ENCODE data around the gene VANGL2. TPM values are rescaled to one million over a fixed set of nuclear protein-coding genes. Genes with fewer than 3 reads are reported as not detected.

Gene VANGL2
- total and polyA plus RNA-seq, 4 donors: 1.3 to 13.9 (median 2.2) TPM

DNA sequence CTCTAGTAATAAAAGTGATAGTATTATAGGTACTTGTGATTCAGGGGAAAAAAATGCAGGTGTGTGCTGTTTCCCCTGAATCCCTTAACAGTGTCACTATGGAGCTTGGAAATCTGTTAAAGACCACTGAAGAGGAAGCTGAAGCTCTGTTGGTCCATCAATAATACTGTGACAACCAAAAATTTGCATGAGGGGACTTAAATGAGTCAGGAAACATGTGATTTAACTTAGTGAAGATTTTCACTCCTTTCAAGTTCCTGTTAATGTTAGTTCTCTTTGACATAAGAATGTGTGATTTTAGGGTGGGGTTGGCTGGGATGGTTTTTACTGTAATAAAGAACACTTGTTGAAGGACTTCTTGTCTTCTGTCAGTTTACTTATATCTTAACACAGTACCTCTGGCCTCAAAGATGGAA lies 32.0 kb downstream of the VANGL2 start:
- H3K27me3 ChIP-seq (ENCODE audit: control insufficient read depth in 3 of 3, insufficient read depth in 3 of 3, low read length in 2 of 3): no peaks in the 10 kb centered on the region
- H3K4me3 ChIP-seq: no peak overlapping the region
- TF ChIP-seq, protein P1, sequence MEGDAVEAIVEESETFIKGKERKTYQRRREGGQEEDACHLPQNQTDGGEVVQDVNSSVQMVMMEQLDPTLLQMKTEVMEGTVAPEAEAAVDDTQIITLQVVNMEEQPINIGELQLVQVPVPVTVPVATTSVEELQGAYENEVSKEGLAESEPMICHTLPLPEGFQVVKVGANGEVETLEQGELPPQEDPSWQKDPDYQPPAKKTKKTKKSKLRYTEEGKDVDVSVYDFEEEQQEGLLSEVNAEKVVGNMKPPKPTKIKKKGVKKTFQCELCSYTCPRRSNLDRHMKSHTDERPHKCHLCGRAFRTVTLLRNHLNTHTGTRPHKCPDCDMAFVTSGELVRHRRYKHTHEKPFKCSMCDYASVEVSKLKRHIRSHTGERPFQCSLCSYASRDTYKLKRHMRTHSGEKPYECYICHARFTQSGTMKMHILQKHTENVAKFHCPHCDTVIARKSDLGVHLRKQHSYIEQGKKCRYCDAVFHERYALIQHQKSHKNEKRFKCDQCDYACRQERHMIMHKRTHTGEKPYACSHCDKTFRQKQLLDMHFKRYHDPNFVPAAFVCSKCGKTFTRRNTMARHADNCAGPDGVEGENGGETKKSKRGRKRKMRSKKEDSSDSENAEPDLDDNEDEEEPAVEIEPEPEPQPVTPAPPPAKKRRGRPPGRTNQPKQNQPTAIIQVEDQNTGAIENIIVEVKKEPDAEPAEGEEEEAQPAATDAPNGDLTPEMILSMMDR (IDR thresholded peaks at IDR 0.05; ENCODE audit: control extremely low read depth, extremely low read depth): no peak
- H3K4me1 ChIP-seq (ENCODE audit: control insufficient read depth in 5 of 5, insufficient read depth in 5 of 5, low read length in 5 of 5): no peaks in the 10 kb centered on the region
- no peak overlapping the region for H3K9ac ChIP-seq (ENCODE audit: insufficient read depth in 1 of 2, low read length in 2 of 2)
- ATAC-seq (ENCODE audit: insufficient read depth, low FRiP score): no peak
- H3K36me3 ChIP-seq (ENCODE audit: control insufficient read depth in 4 of 4, insufficient read depth in 4 of 4, low read length in 4 of 4): peaks cover 0 to 5% (median under 1%) of the 10 kb centered on the region in 4 donors
- H3K27ac ChIP-seq (ENCODE audit: low read depth in 1 of 2, low read length in 1 of 2): no peak overlapping the region
- DNase-seq: no peak
- no peaks in the 10 kb centered on the region for H3K9me3 ChIP-seq (ENCODE audit: control insufficient read depth in 4 of 4, insufficient read depth in 3 of 4, low read length in 3 of 4)

GRCh38 chr1:160436966-160437365 lies 36.6 kb downstream of the VANGL2 start:
- H3K27ac ChIP-seq (ENCODE audit: low read depth in 1 of 2, low read length in 1 of 2): no peak overlapping the region
- H3K36me3 ChIP-seq (ENCODE audit: control insufficient read depth in 4 of 4, insufficient read depth in 4 of 4, low read length in 4 of 4): no peaks in the 10 kb centered on the region
- H3K4me3 ChIP-seq: no peak overlapping the region
- no peaks in the 10 kb centered on the region for H3K4me1 ChIP-seq (ENCODE audit: control insufficient read depth in 5 of 5, insufficient read depth in 5 of 5, low read length in 5 of 5)
- no peak overlapping the region for H3K9ac ChIP-seq (ENCODE audit: insufficient read depth in 1 of 2, low read length in 2 of 2)
- no peak for DNase-seq
- no peak for ATAC-seq (ENCODE audit: insufficient read depth, low FRiP score)
- H3K27me3 ChIP-seq (ENCODE audit: control insufficient read depth in 3 of 3, insufficient read depth in 3 of 3, low read length in 2 of 3): no peaks in the 10 kb centered on the region
- H3K9me3 ChIP-seq (ENCODE audit: control insufficient read depth in 4 of 4, insufficient read depth in 3 of 4, low read length in 3 of 4): no peaks in the 10 kb centered on the region
- WGBS, 2 donors: 43 to 58% methylated on average over 2 of the region's 2 CpGs
- TF ChIP-seq, protein P1 (IDR thresholded peaks at IDR 0.05; ENCODE audit: control extremely low read depth, extremely low read depth): no peak

- TF ChIP-seq, protein P1 (IDR thresholded peaks at IDR 0.05; ENCODE audit: control extremely low read depth, extremely low read depth): no peak
- no peaks in the 10 kb centered on the region for H3K4me1 ChIP-seq (ENCODE audit: control insufficient read depth in 5 of 5, insufficient read depth in 5 of 5, low read length in 5 of 5)
- H3K27me3 ChIP-seq (ENCODE audit: control insufficient read depth in 3 of 3, insufficient read depth in 3 of 3, low read length in 2 of 3): no peaks in the 10 kb centered on the region
- WGBS, 2 donors: 53 to 57% methylated on average over 4 of the region's 4 CpGs
- H3K36me3 ChIP-seq (ENCODE audit: control insufficient read depth in 4 of 4, insufficient read depth in 4 of 4, low read length in 4 of 4): no peaks in the 10 kb centered on the region
- DNase-seq (no peak), ATAC-seq (ENCODE audit: insufficient read depth, low FRiP score) (no peak)
- no peak overlapping the region for H3K4me3 ChIP-seq
- H3K9me3 ChIP-seq (ENCODE audit: control insufficient read depth in 4 of 4, insufficient read depth in 3 of 4, low read length in 3 of 4): no peaks in the 10 kb centered on the region
- peak overlapping the region in 1 of 2 donors; percentile 59 for H3K27ac ChIP-seq (ENCODE audit: low read depth in 1 of 2, low read length in 1 of 2)
- no peak overlapping the region for H3K9ac ChIP-seq (ENCODE audit: insufficient read depth in 1 of 2, low read length in 2 of 2)
Observed at GRCh38 chr1:160437432-160438316, 37.3 kb downstream of the VANGL2 start.
